WTC11 (cell line): ENCODE results near the gene GABRR2. TPM values are rescaled to one million over a fixed set of nuclear protein-coding genes. Genes with fewer than 3 reads are reported as not detected.

Source experiments
- ATAC-seq: fragments of 200-7000 bp; cut with Tn5 transposase; 2 replicates; pipeline ENCODE4 v1.10.0; 2021; ENCODE audit warnings: mild to moderate bottlenecking, moderate library complexity
- CTCF ChIA-PET: fragments of 300-600 bp; sonication (Branson Sonifier 250); formaldehyde crosslinking; loops from one replicate; lab custom pipeline; 2021; ENCODE audit warnings: antibody characterized with exemption; lab: Charles Lee
- POLR2A ChIA-PET: fragments of 350-600 bp; sonication (Branson Sonifier 250); formaldehyde crosslinking; loops from one replicate; lab custom pipeline; 2021; ENCODE audit warnings: antibody characterized with exemption; lab: Charles Lee
- DNase-seq: peaks from one replicate; pipeline ENCODE4 v3.0.0; 2021; ENCODE audit warnings: low spot score
- H3K27ac Mint-ChIP-seq: 2 replicates; pipeline ENCODE4 v1.8.0; 2021; ENCODE audit warnings: mixed read lengths
- H3K27me3 Mint-ChIP-seq: 2 replicates; pipeline ENCODE4 v1.8.0; 2021; ENCODE audit warnings: low read depth, mild to moderate bottlenecking, moderate library complexity, mixed read lengths
- H3K36me3 Mint-ChIP-seq: 2 replicates; pipeline ENCODE4 v1.8.0; 2021; ENCODE audit warnings: mixed read lengths
- H3K4me1 Mint-ChIP-seq: 2 replicates; pipeline ENCODE4 v1.8.0; 2022; ENCODE audit warnings: mixed read lengths
- H3K4me3 Mint-ChIP-seq: 2 replicates; pipeline ENCODE4 v1.8.0; 2021; ENCODE audit warnings: mild to moderate bottlenecking, moderate library complexity, mixed read lengths
- H3K9me3 Mint-ChIP-seq: 2 replicates; pipeline ENCODE4 v1.8.0; 2021; ENCODE audit warnings: mixed read lengths
- ETV6 ChIP-seq: sonication (generic); formaldehyde crosslinking; IDR thresholded peaks from 2 replicates; pipeline ENCODE4 v1.8.1; 2022; ENCODE audit warnings: mild to moderate bottlenecking, missing genetic modification reagents
- FOXJ3 ChIP-seq: sonication (generic); formaldehyde crosslinking; IDR thresholded peaks from 2 replicates; pipeline ENCODE4 v1.9.0; 2021; ENCODE audit warnings: missing genetic modification reagents, mild to moderate bottlenecking, borderline replicate concordance
- FOXP1 ChIP-seq: sonication (generic); formaldehyde crosslinking; IDR thresholded peaks from 2 replicates; pipeline ENCODE4 v1.8.0; 2022; ENCODE audit warnings: missing genetic modification reagents, mild to moderate bottlenecking, moderate library complexity, borderline replicate concordance
- JAZF1 ChIP-seq: fragments of 250-450 bp; sonication (Bioruptor Pico); IDR thresholded peaks from 2 replicates; pipeline ENCODE4 v1.9.0; 2021; ENCODE audit warnings: moderate library complexity, mild to moderate bottlenecking, inconsistent platforms
- KAT7 ChIP-seq: sonication (generic); formaldehyde crosslinking; IDR thresholded peaks from 2 replicates; pipeline ENCODE4 v1.8.1; 2023; ENCODE audit warnings: missing genetic modification reagents, mild to moderate bottlenecking, borderline replicate concordance
- MAX ChIP-seq: sonication (generic); formaldehyde crosslinking; IDR thresholded peaks from 2 replicates; pipeline ENCODE4 v1.8.0; 2022; ENCODE audit warnings: mild to moderate bottlenecking, missing genetic modification reagents
- MYBL2 ChIP-seq: sonication (generic); formaldehyde crosslinking; IDR thresholded peaks from 2 replicates; pipeline ENCODE4 v1.8.1; 2023; ENCODE audit warnings: mild to moderate bottlenecking, moderate library complexity, missing genetic modification reagents
- NFE2L1 ChIP-seq: sonication (generic); formaldehyde crosslinking; IDR thresholded peaks from 2 replicates; pipeline ENCODE4 v1.8.1; 2023; ENCODE audit warnings: missing genetic modification reagents
- PRRX2 ChIP-seq: fragments of 250-450 bp; sonication (Bioruptor Pico); IDR thresholded peaks from 2 replicates; pipeline ENCODE4 v1.8.0; 2021; ENCODE audit warnings: mild to moderate bottlenecking
- SP1 ChIP-seq: sonication (generic); formaldehyde crosslinking; conservative IDR thresholded peaks from 2 replicates; pipeline ENCODE4 v1.8.1; 2022; ENCODE audit warnings: missing genetic modification reagents
- ZNF219 ChIP-seq: sonication (generic); formaldehyde crosslinking; IDR thresholded peaks from 2 replicates; pipeline ENCODE4 v1.8.0; 2023; ENCODE audit warnings: missing genetic modification reagents, mild to moderate bottlenecking, borderline replicate concordance
- ZNF396 ChIP-seq: fragments of 250-450 bp; sonication (Bioruptor Pico); IDR thresholded peaks from 2 replicates; pipeline ENCODE4 v1.8.0; 2021; ENCODE audit warnings: mild to moderate bottlenecking, moderate library complexity, borderline replicate concordance
- total RNA-seq: library from RNA; stranded (reverse); gene quantifications from 3 replicates; pipeline ENCODE4 v1.2.3, GENCODE V29; 2021
- TF ChIP-seq, protein P1 (sequence below): sonication (generic); formaldehyde crosslinking; IDR thresholded peaks from 2 replicates; pipeline ENCODE4 v1.8.1; 2023; ENCODE audit warnings: mild to moderate bottlenecking, missing genetic modification reagents, moderate library complexity
- TF ChIP-seq, protein P2 (sequence below): sonication (generic); formaldehyde crosslinking; IDR thresholded peaks from 2 replicates; pipeline ENCODE4 v1.8.1; 2022; ENCODE audit warnings: missing genetic modification reagents, borderline replicate concordance
- TF ChIP-seq, protein P3 (sequence below): sonication (generic); formaldehyde crosslinking; IDR thresholded peaks from 2 replicates; pipeline ENCODE4 v1.8.1; 2023; ENCODE audit warnings: mild to moderate bottlenecking, missing genetic modification reagents
- TF ChIP-seq, protein P4 (sequence below): fragments of 250-450 bp; sonication (Bioruptor Pico); IDR thresholded peaks from 2 replicates; pipeline ENCODE4 v2.1.2; 2022; ENCODE audit warnings: mild to moderate bottlenecking, moderate library complexity
- TF ChIP-seq, protein P5 (sequence below): fragments of 250-450 bp; sonication (Bioruptor Pico); conservative IDR thresholded peaks from 2 replicates; pipeline ENCODE4 v1.9.0; 2021; ENCODE audit warnings: mild to moderate bottlenecking

GABRR2 gene
- total RNA-seq, 1 experiment from 2014 or later, result not detected

- TF ChIP-seq, protein P1, sequence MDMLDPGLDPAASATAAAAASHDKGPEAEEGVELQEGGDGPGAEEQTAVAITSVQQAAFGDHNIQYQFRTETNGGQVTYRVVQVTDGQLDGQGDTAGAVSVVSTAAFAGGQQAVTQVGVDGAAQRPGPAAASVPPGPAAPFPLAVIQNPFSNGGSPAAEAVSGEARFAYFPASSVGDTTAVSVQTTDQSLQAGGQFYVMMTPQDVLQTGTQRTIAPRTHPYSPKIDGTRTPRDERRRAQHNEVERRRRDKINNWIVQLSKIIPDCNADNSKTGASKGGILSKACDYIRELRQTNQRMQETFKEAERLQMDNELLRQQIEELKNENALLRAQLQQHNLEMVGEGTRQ (CRISPR knock-in tag), result no peak
- TF ChIP-seq ETV6 (CRISPR knock-in tag) (no peak), PRRX2 (CRISPR knock-in tag) (no peak)
- TF ChIP-seq, protein P2, sequence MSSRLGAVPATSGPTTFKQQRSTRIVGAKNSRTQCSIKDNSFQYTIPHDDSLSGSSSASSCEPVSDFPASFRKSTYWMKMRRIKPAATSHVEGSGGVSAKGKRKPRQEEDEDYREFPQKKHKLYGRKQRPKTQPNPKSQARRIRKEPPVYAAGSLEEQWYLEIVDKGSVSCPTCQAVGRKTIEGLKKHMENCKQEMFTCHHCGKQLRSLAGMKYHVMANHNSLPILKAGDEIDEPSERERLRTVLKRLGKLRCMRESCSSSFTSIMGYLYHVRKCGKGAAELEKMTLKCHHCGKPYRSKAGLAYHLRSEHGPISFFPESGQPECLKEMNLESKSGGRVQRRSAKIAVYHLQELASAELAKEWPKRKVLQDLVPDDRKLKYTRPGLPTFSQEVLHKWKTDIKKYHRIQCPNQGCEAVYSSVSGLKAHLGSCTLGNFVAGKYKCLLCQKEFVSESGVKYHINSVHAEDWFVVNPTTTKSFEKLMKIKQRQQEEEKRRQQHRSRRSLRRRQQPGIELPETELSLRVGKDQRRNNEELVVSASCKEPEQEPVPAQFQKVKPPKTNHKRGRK (CRISPR knock-in tag), result no peak
- TF ChIP-seq, protein P3, sequence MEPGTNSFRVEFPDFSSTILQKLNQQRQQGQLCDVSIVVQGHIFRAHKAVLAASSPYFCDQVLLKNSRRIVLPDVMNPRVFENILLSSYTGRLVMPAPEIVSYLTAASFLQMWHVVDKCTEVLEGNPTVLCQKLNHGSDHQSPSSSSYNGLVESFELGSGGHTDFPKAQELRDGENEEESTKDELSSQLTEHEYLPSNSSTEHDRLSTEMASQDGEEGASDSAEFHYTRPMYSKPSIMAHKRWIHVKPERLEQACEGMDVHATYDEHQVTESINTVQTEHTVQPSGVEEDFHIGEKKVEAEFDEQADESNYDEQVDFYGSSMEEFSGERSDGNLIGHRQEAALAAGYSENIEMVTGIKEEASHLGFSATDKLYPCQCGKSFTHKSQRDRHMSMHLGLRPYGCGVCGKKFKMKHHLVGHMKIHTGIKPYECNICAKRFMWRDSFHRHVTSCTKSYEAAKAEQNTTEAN, result no peak
Observed at GRCh38 chr6:89260310-89260709, 54.8 kb downstream of the GABRR2 start (continued).

DNA sequence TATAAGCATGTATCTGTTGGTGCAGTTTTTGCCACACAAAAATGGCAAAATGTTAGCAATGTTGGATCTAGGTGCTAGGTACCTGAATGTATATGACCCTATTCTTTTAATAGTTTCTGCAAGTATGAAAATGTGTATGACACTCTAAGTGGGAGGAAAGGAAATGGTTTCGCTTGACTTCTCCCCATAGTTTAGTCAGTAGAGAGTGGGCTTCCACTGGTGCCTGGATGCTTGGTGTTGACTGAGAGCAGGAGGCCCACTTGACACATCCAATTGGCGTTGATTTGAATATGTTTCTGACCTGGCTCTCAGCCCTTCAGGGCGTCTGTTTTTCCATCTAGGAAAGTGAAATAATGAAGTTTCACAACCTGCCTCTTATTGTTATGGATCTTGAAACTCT, 56.2 kb downstream of the GABRR2 start:
- no peaks in the 10 kb centered on the region for H3K4me1 Mint-ChIP-seq
- ATAC-seq (no peak), DNase-seq (no peak)
- no peaks in the 10 kb centered on the region; the same call in 1 of the 2 replicates for H3K27me3 Mint-ChIP-seq
- H3K36me3 Mint-ChIP-seq, result no peaks in the 10 kb centered on the region
- POLR2A ChIA-PET, result no interaction called here
- TF ChIP-seq MYBL2 (CRISPR knock-in tag) (no peak), ZNF219 (CRISPR knock-in tag) (no peak), ZNF396 (CRISPR knock-in tag) (no peak), FOXP1 (CRISPR knock-in tag) (no peak), SP1 (CRISPR knock-in tag) (no peak), ETV6 (CRISPR knock-in tag) (no peak), KAT7 (CRISPR knock-in tag) (no peak), FOXJ3 (no peak), JAZF1 (CRISPR knock-in tag) (no peak), NFE2L1 (no peak), MAX (CRISPR knock-in tag) (no peak)
- TF ChIP-seq, protein P4, sequence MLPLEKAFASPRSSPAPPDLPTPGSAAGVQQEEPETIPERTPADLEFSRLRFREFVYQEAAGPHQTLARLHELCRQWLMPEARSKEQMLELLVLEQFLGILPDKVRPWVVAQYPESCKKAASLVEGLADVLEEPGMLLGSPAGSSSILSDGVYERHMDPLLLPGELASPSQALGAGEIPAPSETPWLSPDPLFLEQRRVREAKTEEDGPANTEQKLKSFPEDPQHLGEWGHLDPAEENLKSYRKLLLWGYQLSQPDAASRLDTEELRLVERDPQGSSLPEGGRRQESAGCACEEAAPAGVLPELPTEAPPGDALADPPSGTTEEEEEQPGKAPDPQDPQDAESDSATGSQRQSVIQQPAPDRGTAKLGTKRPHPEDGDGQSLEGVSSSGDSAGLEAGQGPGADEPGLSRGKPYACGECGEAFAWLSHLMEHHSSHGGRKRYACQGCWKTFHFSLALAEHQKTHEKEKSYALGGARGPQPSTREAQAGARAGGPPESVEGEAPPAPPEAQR (CRISPR knock-in tag), result no peak
- TF ChIP-seq, protein P5, sequence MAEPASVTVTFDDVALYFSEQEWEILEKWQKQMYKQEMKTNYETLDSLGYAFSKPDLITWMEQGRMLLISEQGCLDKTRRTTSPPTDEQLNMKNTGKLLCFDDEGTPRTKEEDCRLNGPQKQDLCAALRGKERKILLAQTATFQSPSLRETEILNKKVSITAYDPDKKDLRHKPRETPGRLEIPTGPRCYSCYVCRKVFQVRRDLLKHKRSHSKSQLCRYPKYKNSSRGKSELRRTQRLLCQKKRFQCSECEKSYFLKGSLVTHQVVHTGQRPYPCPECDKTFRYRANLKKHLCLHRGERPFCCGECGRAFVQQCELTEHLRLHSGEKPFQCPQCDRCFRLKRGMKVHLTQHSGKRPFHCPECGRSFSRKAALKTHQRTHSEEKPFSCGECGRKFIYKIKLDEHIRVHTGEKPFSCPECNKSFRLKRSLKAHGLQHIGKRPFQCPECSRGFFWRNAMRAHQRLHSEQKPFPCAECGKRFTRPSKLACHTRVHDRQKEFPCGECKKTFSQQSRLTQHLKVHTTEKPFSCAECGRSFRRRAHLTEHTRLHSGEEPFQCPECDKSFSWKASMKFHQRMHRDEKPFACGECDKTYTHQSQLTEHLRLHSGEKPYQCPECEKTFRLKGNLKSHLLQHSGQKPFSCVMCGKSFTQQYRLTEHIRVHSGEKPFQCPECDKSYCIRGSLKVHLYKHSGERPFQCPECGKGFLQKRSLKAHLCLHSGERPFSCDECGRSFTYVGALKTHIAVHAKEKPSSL (CRISPR knock-in tag), result no peak
- TF ChIP-seq, protein P3, result no peak
- no peak overlapping the region for H3K4me3 Mint-ChIP-seq
- H3K9me3 Mint-ChIP-seq, result no peaks in the 10 kb centered on the region
- CTCF ChIA-PET, result no interaction called here
- H3K27ac Mint-ChIP-seq, result no peak overlapping the region
